CD14-positive monocyte (primary cell): ENCODE results near the gene ELFN1. TPM values are rescaled to one million over a fixed set of nuclear protein-coding genes. Genes with fewer than 3 reads are reported as not detected.

Source experiments
- DNase-seq, 3 donors: peaks; one replicate each; pipeline ENCODE4 v3.0.0-alpha.2; 2011 to 2022
- H2AFZ ChIP-seq: 2 replicates; pipeline ENCODE4 v1.6.0; 2012; ENCODE audit warnings: mild to moderate bottlenecking, low read depth, low read length, inconsistent platforms; ENCODE audit not compliant: insufficient read depth, poor library complexity, severe bottlenecking
- H3K27ac ChIP-seq, 2 donors: 1 replicate in 1 of 2; 2 replicates in 1 of 2; pipeline ENCODE4 v1.5.1; 2012 to 2013; ENCODE audit warnings: low read length in 2 of 2, control low read depth in 1 of 2, inconsistent platforms in 1 of 2, low read depth in 1 of 2, mild to moderate bottlenecking in 1 of 2
- H3K27me3 ChIP-seq, 2 donors: one replicate each; pipeline versions ENCODE4 v1.6.0 to v1.6.1; 2011 to 2013; ENCODE audit warnings: low read length in 2 of 2; ENCODE audit not compliant: control insufficient read depth in 2 of 2, insufficient read depth in 2 of 2
- H3K36me3 ChIP-seq, 2 donors: replicated peaks in 1 of 2; 1 replicate in 1 of 2; 2 replicates in 1 of 2; pipeline versions ENCODE4 v1.5.1 to v1.6.1; 2012 to 2013; ENCODE audit warnings: low read length in 2 of 2, control low read depth in 1 of 2, inconsistent platforms in 1 of 2, mild to moderate bottlenecking in 1 of 2; ENCODE audit not compliant: insufficient read depth in 2 of 2, control insufficient read depth in 1 of 2
- H3K4me1 ChIP-seq, 2 donors: 1 replicate in 1 of 2; 2 replicates in 1 of 2; pipeline versions ENCODE4 v1.5.1 to v1.6.1; 2012 to 2013; ENCODE audit warnings: low read length in 2 of 2, control low read depth in 1 of 2, inconsistent platforms in 1 of 2, mild to moderate bottlenecking in 1 of 2, moderate library complexity in 1 of 2; ENCODE audit not compliant: insufficient read depth in 2 of 2, control insufficient read depth in 1 of 2
- H3K4me2 ChIP-seq: replicated peaks from 2 replicates; pipeline ENCODE3; 2012; ENCODE audit warnings: low read length, moderate library complexity, mild to moderate bottlenecking; ENCODE audit not compliant: poor library complexity, severe bottlenecking; ENCODE audit errors: extremely low read depth
- H3K4me3 ChIP-seq, 3 experiments: fragments of 200-600 bp in 1 of 3; sonication (generic) in 1 of 3; replicated peaks in 1 of 3; 1 replicate in 2 of 3; 2 replicates in 1 of 3; pipeline ENCODE4 v1.5.1; 2011 to 2013; ENCODE audit warnings: low read length in 3 of 3, mild to moderate bottlenecking in 3 of 3, control low read depth in 2 of 3, low read depth in 2 of 3, inconsistent platforms in 1 of 3, moderate library complexity in 1 of 3
- H3K79me2 ChIP-seq: 2 replicates; pipeline ENCODE4 v1.6.0; 2012; ENCODE audit warnings: mild to moderate bottlenecking, control low read depth, inconsistent platforms, low read length, moderate library complexity; ENCODE audit not compliant: insufficient read depth
- H3K9ac ChIP-seq: 2 replicates; pipeline ENCODE4 v1.6.0; 2017; ENCODE audit warnings: low read length, mild to moderate bottlenecking; ENCODE audit not compliant: insufficient read depth, poor library complexity, severe bottlenecking
- H3K9me3 ChIP-seq, 2 donors: replicated peaks in 1 of 2; 1 replicate in 1 of 2; 2 replicates in 1 of 2; pipeline versions ENCODE4 v1.5.1 to v1.6.1; 2012 to 2013; ENCODE audit warnings: low read length in 2 of 2, control low read depth in 1 of 2; ENCODE audit not compliant: control insufficient read depth in 1 of 2, insufficient read depth in 1 of 2
- H4K20me1 ChIP-seq: 2 replicates; pipeline ENCODE4 v1.6.0; 2012; ENCODE audit warnings: mild to moderate bottlenecking, low read length, control low read depth, moderate library complexity; ENCODE audit not compliant: insufficient read depth
- H3K27ac Mint-ChIP-seq, 7 donors: one replicate each; pipeline ENCODE4 v1.8.0; 2020; ENCODE audit warnings: mild to moderate bottlenecking in 7 of 7, mixed read lengths in 7 of 7, moderate library complexity in 6 of 7, inconsistent platforms in 2 of 7
- H3K27me3 Mint-ChIP-seq, 3 donors: one replicate each; pipeline ENCODE4 v1.8.0; 2021 to 2022; ENCODE audit warnings: low read depth in 3 of 3, mild to moderate bottlenecking in 3 of 3, mixed read lengths in 3 of 3, moderate library complexity in 3 of 3, inconsistent platforms in 1 of 3
- H3K36me3 Mint-ChIP-seq, 2 donors: one replicate each; pipeline ENCODE4 v1.8.0; 2020; ENCODE audit warnings: mixed read lengths in 2 of 2, inconsistent platforms in 1 of 2, mild to moderate bottlenecking in 1 of 2
- H3K4me1 Mint-ChIP-seq: one replicate; pipeline ENCODE4 v1.8.0; 2020; ENCODE audit warnings: mild to moderate bottlenecking, mixed read lengths
- H3K4me3 Mint-ChIP-seq, 2 donors: one replicate each; pipeline ENCODE4 v1.8.0; 2020; ENCODE audit warnings: mild to moderate bottlenecking in 2 of 2, mixed read lengths in 2 of 2, moderate library complexity in 1 of 2
- H3K9me3 Mint-ChIP-seq, 7 donors: one replicate each; pipeline ENCODE4 v1.8.0; 2020 to 2022; ENCODE audit warnings: mixed read lengths in 7 of 7, mild to moderate bottlenecking in 6 of 7, moderate library complexity in 6 of 7, inconsistent platforms in 2 of 7
- WGBS: methylation state at CpG from one replicate; pipeline ENCODE4 v1.1.5; 2013; ENCODE audit warnings: missing lambda C conversion rate; ENCODE audit not compliant: insufficient coverage; 5-methylcytosine and 5-hydroxymethylcytosine counted together
- intact Hi-C, 2 donors: fragments of 100-400 bp; cut with micrococcal nuclease; formaldehyde crosslinking; loops; one replicate each; pipeline versions ENCODE4 v1.15.0 to v1.15.1; 2023
- polyA plus RNA-seq, 3 donors: library from polyadenylated mRNA; depleted of rRNA in 1 of 3; unstranded in 2 of 3; stranded (reverse) in 1 of 3; fragments of 300-500 nt in 2 of 3; fragments of >200 nt in 1 of 3; fragmentation: Illumina TruSeq in 2 of 3; gene quantifications; 1 replicate in 2 of 3; 2 replicates in 1 of 3; pipeline ENCODE4 v1.2.3, GENCODE V29; 2012 to 2021
- TF ChIP-seq, protein P1 (sequence below): fragments of 200-600 bp; IDR thresholded peaks from one replicate; pipeline ENCODE4 v1.8.0; 2022; ENCODE audit warnings: antibody characterized with exemption, mild to moderate bottlenecking

The ELFN1 gene
- polyA plus RNA-seq, 3 donors, result not detected

DNA sequence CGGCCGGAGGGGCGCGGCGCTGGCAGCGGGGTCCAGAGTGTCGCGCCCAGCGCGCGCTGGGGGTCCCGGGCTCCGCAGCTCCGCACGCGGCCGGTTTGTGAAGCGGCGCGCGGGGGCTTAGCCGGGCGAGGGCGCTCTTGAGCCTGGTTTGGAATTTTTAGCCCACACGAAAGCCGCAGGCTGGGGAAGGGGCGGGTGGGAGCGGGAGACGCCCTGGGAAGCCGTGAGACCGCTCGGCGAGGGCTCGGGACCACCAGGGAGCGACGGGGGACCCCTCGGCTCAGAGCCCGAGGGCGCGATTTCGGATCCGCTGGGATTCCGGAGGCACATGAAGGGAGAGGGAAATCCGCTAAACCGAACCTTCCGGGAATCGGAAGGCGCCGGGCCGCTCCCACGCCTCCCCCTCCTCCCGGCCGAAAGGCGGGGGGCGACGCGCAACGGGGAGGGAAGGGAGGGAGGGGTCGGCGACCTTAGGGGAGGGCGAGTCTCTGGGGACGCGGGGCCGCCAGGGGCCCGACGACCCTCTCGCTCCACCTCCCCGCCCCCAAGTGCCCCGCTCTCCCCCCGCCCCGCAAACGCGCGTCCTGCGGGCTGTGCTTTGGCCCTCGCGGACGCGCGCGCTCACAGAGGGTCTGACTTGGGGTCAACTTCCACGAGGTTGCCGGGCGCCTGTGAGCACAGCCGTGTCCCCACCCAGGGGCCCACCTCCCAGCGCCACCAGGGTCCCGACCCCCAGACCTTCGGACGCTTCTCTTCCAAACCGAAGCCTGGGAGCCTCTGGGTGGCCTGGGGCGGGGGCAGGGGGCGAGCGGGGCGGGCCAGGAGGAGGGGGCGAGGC lies 5.1 kb upstream of the ELFN1 start:
- Mint-ChIP-seq H3K36me3 (no peaks in the 10 kb centered on the region), H3K27ac (no peak overlapping the region), H3K4me1 (peaks cover 7% of the 10 kb centered on the region), H3K4me3 (peak overlapping the region; percentile 56 to 73), H3K9me3 (peaks cover 6 to 21% (median 10%) of the 10 kb centered on the region in 7 donors), H3K27me3 (peaks cover 54 to 88% (median 69%) of the 10 kb centered on the region in 3 donors)
- intact Hi-C loops, result loop anchor here (5.0 to 10.0 kb wide), 2 partner anchors 680 to 682 kb away; no protein-coding TSS in a partner anchor
- peak in 2 of 3 donors; percentile 12 to 26 for DNase-seq
- Histone ChIP-seq H3K4me3 (peak overlapping the region; percentile 20 to 64 (median 32)), H3K36me3 (no peaks in the 10 kb centered on the region), H4K20me1 (no peaks in the 10 kb centered on the region), H3K4me2 (peak overlapping the region; percentile 70), H3K27me3 (peaks cover 33 to 72% of the 10 kb centered on the region in 2 donors), H3K4me1 (peaks cover 14 to 26% of the 10 kb centered on the region in 2 donors), H3K9me3 (peaks cover 0 to 17% of the 10 kb centered on the region in 2 donors), H3K79me2 (no peaks in the 10 kb centered on the region), H3K9ac (no peak overlapping the region), H3K27ac (no peak overlapping the region), H2AFZ (peak overlapping the region; percentile 50)
- under 1% methylated on average over 65 of the region's 95 CpGs for WGBS
- TF ChIP-seq, protein P1, sequence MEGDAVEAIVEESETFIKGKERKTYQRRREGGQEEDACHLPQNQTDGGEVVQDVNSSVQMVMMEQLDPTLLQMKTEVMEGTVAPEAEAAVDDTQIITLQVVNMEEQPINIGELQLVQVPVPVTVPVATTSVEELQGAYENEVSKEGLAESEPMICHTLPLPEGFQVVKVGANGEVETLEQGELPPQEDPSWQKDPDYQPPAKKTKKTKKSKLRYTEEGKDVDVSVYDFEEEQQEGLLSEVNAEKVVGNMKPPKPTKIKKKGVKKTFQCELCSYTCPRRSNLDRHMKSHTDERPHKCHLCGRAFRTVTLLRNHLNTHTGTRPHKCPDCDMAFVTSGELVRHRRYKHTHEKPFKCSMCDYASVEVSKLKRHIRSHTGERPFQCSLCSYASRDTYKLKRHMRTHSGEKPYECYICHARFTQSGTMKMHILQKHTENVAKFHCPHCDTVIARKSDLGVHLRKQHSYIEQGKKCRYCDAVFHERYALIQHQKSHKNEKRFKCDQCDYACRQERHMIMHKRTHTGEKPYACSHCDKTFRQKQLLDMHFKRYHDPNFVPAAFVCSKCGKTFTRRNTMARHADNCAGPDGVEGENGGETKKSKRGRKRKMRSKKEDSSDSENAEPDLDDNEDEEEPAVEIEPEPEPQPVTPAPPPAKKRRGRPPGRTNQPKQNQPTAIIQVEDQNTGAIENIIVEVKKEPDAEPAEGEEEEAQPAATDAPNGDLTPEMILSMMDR, result peak; percentile 63

DNA sequence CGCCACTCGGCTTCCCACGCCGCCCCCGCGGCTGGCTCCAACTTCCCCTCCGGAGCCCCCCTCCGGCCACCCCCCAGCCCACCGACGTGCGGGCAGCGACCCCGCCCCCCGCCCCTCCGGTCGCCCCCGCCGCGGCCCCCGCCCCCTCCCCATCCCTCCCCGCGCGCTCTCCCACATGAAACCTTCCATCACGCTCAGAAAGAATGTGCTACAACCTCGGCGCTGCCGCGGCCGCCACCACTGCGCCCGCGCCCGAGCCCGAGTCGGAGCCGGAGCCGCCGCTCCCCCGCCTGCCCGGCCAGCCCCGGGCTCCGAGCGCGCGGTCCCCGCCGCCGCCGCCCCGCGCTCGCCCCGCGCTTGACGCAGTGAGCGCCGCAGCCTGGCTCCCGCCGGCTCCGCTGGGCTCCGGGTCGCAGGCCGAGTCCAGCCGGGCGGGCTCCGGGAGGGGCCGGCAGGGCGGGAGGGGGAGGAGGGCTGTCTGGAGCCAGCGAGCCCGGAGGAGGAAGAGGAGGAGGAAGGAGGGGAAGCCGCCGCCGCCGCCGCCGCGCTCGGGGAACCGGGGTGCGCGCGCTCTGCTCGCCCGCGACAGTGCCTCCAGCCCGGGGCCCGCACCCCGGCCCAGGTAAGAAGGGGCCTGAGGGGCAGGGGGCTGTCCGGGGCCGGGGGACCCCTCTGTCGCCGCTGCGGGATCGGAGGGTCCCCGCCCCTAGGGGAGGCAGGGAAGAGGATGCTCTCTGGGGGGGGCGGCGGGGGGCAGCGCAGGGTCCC lies 4.3 kb upstream of the ELFN1 start:
- H3K9me3 Mint-ChIP-seq, result peaks cover 6 to 21% (median 10%) of the 10 kb centered on the region in 7 donors
- H3K27me3 Mint-ChIP-seq, result peaks cover 48 to 88% (median 63%) of the 10 kb centered on the region in 3 donors
- peak overlapping the region; percentile 70 for H3K4me2 ChIP-seq
- intact Hi-C loops, result loop anchor here in 1 of 2 donors (10.0 kb wide), 1 partner anchor 679 kb away; no protein-coding TSS in a partner anchor
- H3K27ac ChIP-seq, result no peak overlapping the region
- no peak overlapping the region for H3K4me3 Mint-ChIP-seq
- DNase-seq, result no peak
- H3K79me2 ChIP-seq, result no peaks in the 10 kb centered on the region
- H3K9me3 ChIP-seq, result peaks cover 0 to 17% of the 10 kb centered on the region in 2 donors
- H3K36me3 ChIP-seq, result no peaks in the 10 kb centered on the region
- H3K4me3 ChIP-seq, result peak overlapping the region in 1 of 3 experiments; percentile 49
- peaks cover 14 to 26% of the 10 kb centered on the region in 2 donors for H3K4me1 ChIP-seq
- no peak overlapping the region for H2AFZ ChIP-seq
- no peak overlapping the region for H3K9ac ChIP-seq
- H3K27me3 ChIP-seq, result peaks cover 33 to 75% of the 10 kb centered on the region in 2 donors
- WGBS, result under 1% methylated on average over 64 of the region's 98 CpGs
- TF ChIP-seq, protein P1, result no peak
- H3K36me3 Mint-ChIP-seq, result no peaks in the 10 kb centered on the region
- no peaks in the 10 kb centered on the region for H4K20me1 ChIP-seq
- no peak overlapping the region for H3K27ac Mint-ChIP-seq
- H3K4me1 Mint-ChIP-seq, result peaks cover 7% of the 10 kb centered on the region
